Trophoblast cell (in vitro differentiated cells and primary cell): ENCODE data around the gene SMPD1.
"Not testable (repeated sequence)": the region's sequence is repeated elsewhere in the genome, so short reads cannot be mapped to it uniquely, and the experiment has no call there.

Source experiments
- DNase-seq, 2 donors: peaks; one replicate each; pipeline ENCODE4 v3.0.0-alpha.2; 2016
- H2AFZ ChIP-seq: 2 replicates; pipeline ENCODE4 v1.6.1; 2013; ENCODE audit warnings: low read length, moderate library complexity, mild to moderate bottlenecking; ENCODE audit not compliant: insufficient read depth, poor library complexity
- H2AK5ac ChIP-seq: 2 replicates; pipeline ENCODE4 v1.6.1; 2013; ENCODE audit warnings: mild to moderate bottlenecking, low read length
- H2BK120ac ChIP-seq: 2 replicates; pipeline ENCODE4 v1.6.1; 2013; ENCODE audit warnings: low read length, mild to moderate bottlenecking, moderate library complexity; ENCODE audit not compliant: insufficient read depth, poor library complexity
- H2BK12ac ChIP-seq: 2 replicates; pipeline ENCODE4 v1.6.1; 2013; ENCODE audit warnings: mild to moderate bottlenecking, low read length, moderate library complexity
- H2BK5ac ChIP-seq: 2 replicates; pipeline ENCODE4 v1.6.1; 2013; ENCODE audit warnings: low read length, low read depth, moderate library complexity, mild to moderate bottlenecking; ENCODE audit not compliant: poor library complexity
- H3K14ac ChIP-seq: 2 replicates; pipeline ENCODE4 v1.6.1; 2013; ENCODE audit warnings: mild to moderate bottlenecking, low read length
- H3K18ac ChIP-seq: 2 replicates; pipeline ENCODE4 v1.6.1; 2013; ENCODE audit warnings: mild to moderate bottlenecking, low read length
- H3K23ac ChIP-seq: 2 replicates; pipeline ENCODE4 v1.6.1; 2013; ENCODE audit warnings: low read length
- H3K27ac ChIP-seq: 2 replicates; pipeline ENCODE4 v1.5.1; 2013; ENCODE audit warnings: low read depth, mild to moderate bottlenecking, inconsistent platforms, low read length, moderate library complexity
- H3K27me3 ChIP-seq: 2 replicates; pipeline ENCODE4 v1.6.1; 2013; ENCODE audit warnings: inconsistent platforms, mild to moderate bottlenecking, low read length, moderate library complexity; ENCODE audit not compliant: insufficient read depth
- H3K36me3 ChIP-seq, 2 experiments: 1 replicate in 1 of 2; 2 replicates in 1 of 2; pipeline ENCODE4 v1.6.1; 2013; ENCODE audit warnings: low read length in 2 of 2, mild to moderate bottlenecking in 2 of 2, moderate library complexity in 1 of 2; ENCODE audit not compliant: insufficient read depth in 2 of 2, control insufficient read depth in 1 of 2
- H3K4ac ChIP-seq: 2 replicates; pipeline ENCODE4 v1.6.1; 2013; ENCODE audit warnings: low read depth, mild to moderate bottlenecking, low read length, moderate library complexity
- H3K4me1 ChIP-seq, 2 experiments: 1 replicate in 1 of 2; 2 replicates in 1 of 2; pipeline ENCODE4 v1.6.1; 2013; ENCODE audit warnings: low read length in 2 of 2, mild to moderate bottlenecking in 2 of 2, moderate library complexity in 1 of 2; ENCODE audit not compliant: insufficient read depth in 2 of 2, control insufficient read depth in 1 of 2
- H3K4me2 ChIP-seq: 2 replicates; pipeline ENCODE4 v1.6.1; 2013; ENCODE audit warnings: inconsistent platforms, mild to moderate bottlenecking, low read length, moderate library complexity
- H3K4me3 ChIP-seq: 2 replicates; pipeline ENCODE4 v1.5.1; 2013; ENCODE audit warnings: mild to moderate bottlenecking, low read depth, low read length, inconsistent platforms
- H3K79me1 ChIP-seq: one replicate; pipeline ENCODE4 v1.6.1; 2013; ENCODE audit warnings: low read length
- H3K79me2 ChIP-seq: 2 replicates; pipeline ENCODE4 v1.6.1; 2013; ENCODE audit warnings: low read length, mild to moderate bottlenecking; ENCODE audit not compliant: control insufficient read depth, insufficient read depth, poor library complexity
- H3K9ac ChIP-seq: 2 replicates; pipeline ENCODE4 v1.6.1; 2013; ENCODE audit warnings: mild to moderate bottlenecking, low read length
- H3K9me3 ChIP-seq: 2 replicates; pipeline ENCODE4 v1.6.1; 2013; ENCODE audit warnings: low read depth, mild to moderate bottlenecking, control low read depth, inconsistent platforms, low read length; ENCODE audit not compliant: insufficient read depth
- H4K12ac ChIP-seq: 2 replicates; pipeline ENCODE4 v1.6.1; 2013; ENCODE audit warnings: low read depth, mild to moderate bottlenecking, low read length, moderate library complexity
- H4K8ac ChIP-seq: 2 replicates; pipeline ENCODE4 v1.6.1; 2013; ENCODE audit warnings: low read depth, mild to moderate bottlenecking, low read length, moderate library complexity
- H4K91ac ChIP-seq: one replicate; pipeline ENCODE4 v1.6.1; 2013; ENCODE audit warnings: low read depth, mild to moderate bottlenecking, low read length, moderate library complexity
- WGBS: extraction: QIAGEN DNeasy Blood & Tissue Kit; methylation state at CpG from one replicate; pipeline ENCODE4 v1.1.7; 2013; ENCODE audit warnings: missing lambda C conversion rate; ENCODE audit not compliant: insufficient read length, insufficient coverage; ENCODE audit errors: extremely low coverage; 5-methylcytosine and 5-hydroxymethylcytosine counted together

Gene SMPD1

GRCh38 chr11:6391537-6392134 is 1.4 kb downstream of the SMPD1 start:
- H2BK12ac ChIP-seq: no peak overlapping the region
- H2BK5ac ChIP-seq: no peak overlapping the region
- H3K18ac ChIP-seq: no peak overlapping the region
- no peak for DNase-seq
- no peak overlapping the region for H2BK120ac ChIP-seq
- H3K36me3 ChIP-seq: peaks cover 6 to 9% of the 10 kb centered on the region in 2 experiments
- no peak overlapping the region for H3K4me3 ChIP-seq
- no peak overlapping the region for H3K4ac ChIP-seq
- H3K27me3 ChIP-seq: no peaks in the 10 kb centered on the region
- no CpG with 5 or more reads among the region's 18 CpGs for WGBS
- no peak overlapping the region for H3K9ac ChIP-seq
- no peak overlapping the region for H4K91ac ChIP-seq
- no peak overlapping the region for H3K23ac ChIP-seq
- H3K4me1 ChIP-seq: peaks cover 5 to 11% of the 10 kb centered on the region in 2 experiments
- peaks cover 2% of the 10 kb centered on the region for H3K9me3 ChIP-seq
- H3K79me1 ChIP-seq: peaks cover 6% of the 10 kb centered on the region
- H2AFZ ChIP-seq: no peak overlapping the region
- H3K27ac ChIP-seq: no peak overlapping the region
- H2AK5ac ChIP-seq: no peak overlapping the region
- no peak overlapping the region for H3K4me2 ChIP-seq
- no peak overlapping the region for H4K8ac ChIP-seq
- no peak overlapping the region for H4K12ac ChIP-seq
- H3K14ac ChIP-seq: no peak overlapping the region
- H3K79me2 ChIP-seq: peaks cover 2% of the 10 kb centered on the region

GRCh38 chr11:6392251-6392650 is 2.0 kb downstream of the SMPD1 start:
- H3K4me3 ChIP-seq, H3K9me3 ChIP-seq, H3K27me3 ChIP-seq, H3K23ac ChIP-seq, H2BK5ac ChIP-seq, H3K79me1 ChIP-seq, H4K8ac ChIP-seq, H3K27ac ChIP-seq, H3K36me3 ChIP-seq, H2BK120ac ChIP-seq, DNase-seq, H2BK12ac ChIP-seq, H2AK5ac ChIP-seq, H2AFZ ChIP-seq, H4K91ac ChIP-seq, H3K4ac ChIP-seq, H3K79me2 ChIP-seq, H3K18ac ChIP-seq, H3K4me2 ChIP-seq, H3K9ac ChIP-seq, H4K12ac ChIP-seq, H3K14ac ChIP-seq: not testable (repeated sequence)
- WGBS: no CpG with 5 or more reads among the region's 4 CpGs
- H3K4me1 ChIP-seq: peaks cover 5 to 11% of the 10 kb centered on the region in 2 experiments

- Histone ChIP-seq H3K4me3 (no peak overlapping the region), H3K36me3 (peaks cover 6 to 9% of the 10 kb centered on the region in 2 experiments), H3K4me1 (peaks cover 11 to 17% of the 10 kb centered on the region in 2 experiments), H3K18ac (no peak overlapping the region), H2AK5ac (no peak overlapping the region), H2BK5ac (no peak overlapping the region), H4K8ac (no peak overlapping the region), H3K4ac (no peak overlapping the region), H3K9ac (no peak overlapping the region), H3K23ac (no peak overlapping the region), H3K9me3 (peaks cover 2% of the 10 kb centered on the region), H3K79me1 (peaks cover 6% of the 10 kb centered on the region), H3K14ac (no peak overlapping the region), H3K27ac (no peak overlapping the region), H4K91ac (no peak overlapping the region), H2BK12ac (no peak overlapping the region), H4K12ac (peak overlapping the region; percentile 44), H3K27me3 (no peaks in the 10 kb centered on the region), H3K79me2 (peaks cover 2% of the 10 kb centered on the region), H2AFZ (no peak overlapping the region), H3K4me2 (no peak overlapping the region), H2BK120ac (no peak overlapping the region)
- whole genome bisulfite sequencing: no CpG with 5 or more reads among the region's 16 CpGs
- DNase-seq: no peak
Observed at GRCh38 chr11:6393989-6394670, 3.9 kb downstream of the SMPD1 start.

- Histone ChIP-seq H2AK5ac (no peak overlapping the region), H3K4me2 (no peak overlapping the region), H2AFZ (no peak overlapping the region), H3K4me3 (no peak overlapping the region), H3K27ac (no peak overlapping the region), H3K18ac (no peak overlapping the region), H3K9me3 (peaks cover 2% of the 10 kb centered on the region), H3K23ac (no peak overlapping the region), H2BK12ac (no peak overlapping the region), H3K14ac (no peak overlapping the region), H4K91ac (no peak overlapping the region), H3K4ac (no peak overlapping the region), H2BK5ac (no peak overlapping the region), H3K79me2 (no peaks in the 10 kb centered on the region), H3K9ac (no peak overlapping the region), H2BK120ac (no peak overlapping the region), H3K27me3 (no peaks in the 10 kb centered on the region), H4K8ac (no peak overlapping the region), H3K36me3 (peaks cover 7 to 9% of the 10 kb centered on the region in 2 experiments), H3K79me1 (no peaks in the 10 kb centered on the region), H3K4me1 (peaks cover 11 to 17% of the 10 kb centered on the region in 2 experiments), H4K12ac (no peak overlapping the region)
- no CpG with 5 or more reads among the region's 16 CpGs for WGBS
- DNase-seq: no peak
Observed at GRCh38 chr11:6395470-6396060, 5.3 kb downstream of the SMPD1 start.
